Breast epithelium (tissue), 3 donors: ENCODE results near the gene YARS2.
"Not testable (repeated sequence)": the region's sequence is repeated elsewhere in the genome, so short reads cannot be mapped to it uniquely, and the experiment has no call there.

Experiments used
- CTCF ChIP-seq, 3 donors: fragments of 450-650 bp; IDR thresholded peaks; one replicate each; pipeline ENCODE4 v1.5.1; 2016 to 2017; ENCODE audit warnings: antibody characterized with exemption in 3 of 3, mild to moderate bottlenecking in 3 of 3, moderate library complexity in 3 of 3
- POLR2A ChIP-seq: fragments of 450-650 bp; IDR thresholded peaks from one replicate; pipeline ENCODE4 v1.6.1; 2016; ENCODE audit warnings: antibody characterized with exemption, mild to moderate bottlenecking, moderate library complexity

- not testable (repeated sequence) for TF ChIP-seq CTCF (IDR thresholded peaks at IDR 0.05); POLR2A
Measured at GRCh38 chr12:32699437-32699836, 56.3 kb downstream of the YARS2 start.
